H9 (cell line): ENCODE results near the gene VWA1. TPM values are rescaled to one million over a fixed set of nuclear protein-coding genes. Genes with fewer than 3 reads are reported as not detected.

ENCODE experiments used
- DNase-seq: peaks from one replicate; pipeline ENCODE4 v3.0.0-alpha.2; 2017
- H2AFZ ChIP-seq: one replicate; pipeline ENCODE4 v1.6.1; 2013; ENCODE audit warnings: mild to moderate bottlenecking, low read length, control low read depth, moderate library complexity
- H2AK5ac ChIP-seq: 2 replicates; pipeline ENCODE4 v1.6.1; 2013; ENCODE audit warnings: low read length, control low read depth, mixed read lengths; ENCODE audit not compliant: insufficient read length
- H2BK120ac ChIP-seq: one replicate; pipeline ENCODE4 v1.6.1; 2013; ENCODE audit warnings: low read depth, mild to moderate bottlenecking, low read length, control low read depth, inconsistent platforms; ENCODE audit not compliant: poor library complexity, severe bottlenecking
- H2BK12ac ChIP-seq: 2 replicates; pipeline ENCODE4 v1.6.1; 2013; ENCODE audit warnings: low read length, control low read depth, mixed read lengths, low read depth; ENCODE audit not compliant: insufficient read length
- H2BK15ac ChIP-seq: 2 replicates; pipeline ENCODE4 v1.6.1; 2013; ENCODE audit warnings: low read depth, low read length, control low read depth
- H2BK20ac ChIP-seq: one replicate; pipeline ENCODE4 v1.6.1; 2013; ENCODE audit warnings: low read depth, mild to moderate bottlenecking, low read length, control low read depth, inconsistent platforms; ENCODE audit not compliant: poor library complexity, severe bottlenecking
- H2BK5ac ChIP-seq: 2 replicates; pipeline ENCODE4 v1.6.1; 2013; ENCODE audit warnings: low read length, control low read depth, mixed read lengths; ENCODE audit not compliant: insufficient read length
- H3K14ac ChIP-seq: 2 replicates; pipeline ENCODE4 v1.6.1; 2013; ENCODE audit warnings: low read length, control low read depth; ENCODE audit not compliant: insufficient read depth
- H3K18ac ChIP-seq: 2 replicates; pipeline ENCODE4 v1.6.1; 2013; ENCODE audit warnings: low read depth, mild to moderate bottlenecking, mixed read lengths, low read length, control low read depth; ENCODE audit not compliant: insufficient read length
- H3K23ac ChIP-seq: 2 replicates; pipeline ENCODE4 v1.6.1; 2013; ENCODE audit warnings: low read length, control low read depth, mixed read lengths, low read depth; ENCODE audit not compliant: insufficient read length
- H3K23me2 ChIP-seq: 2 replicates; pipeline ENCODE4 v1.6.1; 2013; ENCODE audit warnings: low read depth, mild to moderate bottlenecking, mixed read lengths, low read length, control low read depth; ENCODE audit not compliant: insufficient read length, poor library complexity, severe bottlenecking
- H3K27ac ChIP-seq: 2 replicates; pipeline ENCODE4 v1.5.1; 2013; ENCODE audit warnings: low read length, control low read depth, mixed read lengths, low read depth; ENCODE audit not compliant: insufficient read length
- H3K27me3 ChIP-seq: 2 replicates; pipeline ENCODE4 v1.6.1; 2013; ENCODE audit warnings: low read length, control low read depth, inconsistent platforms; ENCODE audit not compliant: insufficient read depth
- H3K4ac ChIP-seq: 2 replicates; pipeline ENCODE4 v1.6.1; 2013; ENCODE audit warnings: low read depth, mild to moderate bottlenecking, control low read depth, inconsistent platforms, low read length, moderate library complexity
- H3K4me1 ChIP-seq: 2 replicates; pipeline ENCODE4 v1.6.1; 2013; ENCODE audit warnings: low read length, control low read depth, inconsistent platforms; ENCODE audit not compliant: insufficient read depth
- H3K4me2 ChIP-seq: 2 replicates; pipeline ENCODE4 v1.6.1; 2013; ENCODE audit warnings: low read length, control low read depth, mixed read lengths; ENCODE audit not compliant: insufficient read length, insufficient read depth
- H3K56ac ChIP-seq: 2 replicates; pipeline ENCODE4 v1.6.1; 2013; ENCODE audit warnings: low read depth, mild to moderate bottlenecking, mixed read lengths, low read length, control low read depth; ENCODE audit not compliant: insufficient read length
- H3K79me1 ChIP-seq: 2 replicates; pipeline ENCODE4 v1.6.1; 2013; ENCODE audit warnings: low read depth, mild to moderate bottlenecking, moderate library complexity, low read length, control low read depth, inconsistent platforms; ENCODE audit not compliant: insufficient read depth, poor library complexity, severe bottlenecking
- H3K79me2 ChIP-seq: 2 replicates; pipeline ENCODE4 v1.6.1; 2013; ENCODE audit warnings: low read length, control low read depth, inconsistent platforms; ENCODE audit not compliant: insufficient read depth
- H3K9ac ChIP-seq: 2 replicates; pipeline ENCODE4 v1.6.1; 2013; ENCODE audit warnings: low read length, control low read depth, mixed read lengths; ENCODE audit not compliant: insufficient read length; ENCODE audit errors: extremely low read depth
- H3K9me3 ChIP-seq: one replicate; pipeline ENCODE4 v1.6.1; 2013; ENCODE audit warnings: low read depth, low read length, inconsistent platforms; ENCODE audit not compliant: control insufficient read depth
- H3T11ph ChIP-seq: one replicate; pipeline ENCODE4 v1.6.1; 2013; ENCODE audit warnings: mild to moderate bottlenecking, low read length, control low read depth, inconsistent platforms
- H4K20me1 ChIP-seq: one replicate; pipeline ENCODE4 v1.6.1; 2013; ENCODE audit not compliant: control insufficient read depth, insufficient read length, insufficient read depth
- H4K5ac ChIP-seq: 2 replicates; pipeline ENCODE4 v1.6.1; 2013; ENCODE audit warnings: low read depth, mild to moderate bottlenecking, mixed read lengths, low read length, control low read depth; ENCODE audit not compliant: insufficient read length
- H4K8ac ChIP-seq: replicated peaks from 2 replicates; pipeline ENCODE4 v1.6.1; 2013; ENCODE audit warnings: low read length, control low read depth, mixed read lengths, low read depth; ENCODE audit not compliant: insufficient read length
- H4K91ac ChIP-seq: 2 replicates; pipeline ENCODE4 v1.6.1; 2013; ENCODE audit warnings: low read depth, mild to moderate bottlenecking, moderate library complexity, mixed read lengths, low read length, control low read depth; ENCODE audit not compliant: insufficient read length
- H3K27ac Mint-ChIP-seq, 3 experiments: 2 replicates in 2 of 3; 3 replicates in 1 of 3; pipeline ENCODE4 v1.8.0; 2020 to 2021; ENCODE audit warnings: mixed read lengths in 3 of 3, mild to moderate bottlenecking in 1 of 3, moderate library complexity in 1 of 3
- H3K27me3 Mint-ChIP-seq: 2 replicates; pipeline ENCODE4 v1.8.0; 2021; ENCODE audit warnings: low read depth, mild to moderate bottlenecking, moderate library complexity, mixed read lengths
- H3K36me3 Mint-ChIP-seq, 3 experiments: 2 replicates in 2 of 3; 3 replicates in 1 of 3; pipeline ENCODE4 v1.8.0; 2020 to 2021; ENCODE audit warnings: low read depth in 3 of 3, mixed read lengths in 3 of 3; ENCODE audit not compliant: insufficient read depth in 1 of 3
- H3K4me1 Mint-ChIP-seq, 2 experiments: 2 replicates each; pipeline ENCODE4 v1.8.0; 2020; ENCODE audit warnings: mixed read lengths in 2 of 2
- H3K4me3 Mint-ChIP-seq, 2 experiments: 2 replicates in 1 of 2; 3 replicates in 1 of 2; pipeline ENCODE4 v1.8.0; 2020 to 2021; ENCODE audit warnings: mild to moderate bottlenecking in 2 of 2, mixed read lengths in 2 of 2, moderate library complexity in 1 of 2
- H3K9me3 Mint-ChIP-seq, 2 experiments: 2 replicates in 1 of 2; 3 replicates in 1 of 2; pipeline ENCODE4 v1.8.0; 2020; ENCODE audit warnings: mild to moderate bottlenecking in 2 of 2, mixed read lengths in 2 of 2, moderate library complexity in 1 of 2
- WGBS: extraction: QIAGEN DNeasy Blood & Tissue Kit; methylation state at CpG from one replicate; pipeline ENCODE4 v1.1.7; 2013; ENCODE audit warnings: missing lambda C conversion rate, low lambda C conversion rate, mixed read lengths; ENCODE audit not compliant: insufficient read length; ENCODE audit errors: extremely low coverage; 5-methylcytosine and 5-hydroxymethylcytosine counted together
- total RNA-seq: library from RNA; stranded (reverse); gene quantifications from 2 replicates; pipeline ENCODE4 v1.2.1, GENCODE V29; 2021
- TF ChIP-seq, protein P1 (sequence below): fragments of 200-600 bp; sonication (generic); conservative IDR thresholded peaks from 3 replicates; pipeline ENCODE4 v1.8.0; 2021; ENCODE audit warnings: antibody characterized with exemption, mild to moderate bottlenecking

VWA1 gene
- total RNA-seq, 1 experiment from 2014 or later = 57.1 TPM

- H2BK12ac ChIP-seq = no peak overlapping the region
- no peak for DNase-seq
- no peak overlapping the region for H3K9ac ChIP-seq
- no peaks in the 10 kb centered on the region for H3K79me1 ChIP-seq
- no peak overlapping the region for H3K4ac ChIP-seq
- H3K79me2 ChIP-seq = no peaks in the 10 kb centered on the region
- H2AFZ ChIP-seq = no peak overlapping the region
- H4K20me1 ChIP-seq = no peaks in the 10 kb centered on the region
- Mint-ChIP-seq H3K27me3 (no peaks in the 10 kb centered on the region), H3K9me3 (no peaks in the 10 kb centered on the region), H3K4me3 (no peak overlapping the region), H3K4me1 (no peaks in the 10 kb centered on the region), H3K36me3 (peaks cover 57 to 89% (median 72%) of the 10 kb centered on the region in 3 experiments; a peak in 6 of 7 replicates), H3K27ac (no peak overlapping the region)
- H2BK120ac ChIP-seq = no peak overlapping the region
- H3K27me3 ChIP-seq = no peaks in the 10 kb centered on the region
- H4K91ac ChIP-seq = no peak overlapping the region
- H4K8ac ChIP-seq = no peak overlapping the region
- H3K4me1 ChIP-seq = no peaks in the 10 kb centered on the region
- H3K14ac ChIP-seq = no peak overlapping the region
- TF ChIP-seq, protein P1, sequence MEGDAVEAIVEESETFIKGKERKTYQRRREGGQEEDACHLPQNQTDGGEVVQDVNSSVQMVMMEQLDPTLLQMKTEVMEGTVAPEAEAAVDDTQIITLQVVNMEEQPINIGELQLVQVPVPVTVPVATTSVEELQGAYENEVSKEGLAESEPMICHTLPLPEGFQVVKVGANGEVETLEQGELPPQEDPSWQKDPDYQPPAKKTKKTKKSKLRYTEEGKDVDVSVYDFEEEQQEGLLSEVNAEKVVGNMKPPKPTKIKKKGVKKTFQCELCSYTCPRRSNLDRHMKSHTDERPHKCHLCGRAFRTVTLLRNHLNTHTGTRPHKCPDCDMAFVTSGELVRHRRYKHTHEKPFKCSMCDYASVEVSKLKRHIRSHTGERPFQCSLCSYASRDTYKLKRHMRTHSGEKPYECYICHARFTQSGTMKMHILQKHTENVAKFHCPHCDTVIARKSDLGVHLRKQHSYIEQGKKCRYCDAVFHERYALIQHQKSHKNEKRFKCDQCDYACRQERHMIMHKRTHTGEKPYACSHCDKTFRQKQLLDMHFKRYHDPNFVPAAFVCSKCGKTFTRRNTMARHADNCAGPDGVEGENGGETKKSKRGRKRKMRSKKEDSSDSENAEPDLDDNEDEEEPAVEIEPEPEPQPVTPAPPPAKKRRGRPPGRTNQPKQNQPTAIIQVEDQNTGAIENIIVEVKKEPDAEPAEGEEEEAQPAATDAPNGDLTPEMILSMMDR = no peak
- no peak overlapping the region for H3K18ac ChIP-seq
- H2BK20ac ChIP-seq = no peak overlapping the region
- no peak overlapping the region for H2BK5ac ChIP-seq
- H3K23me2 ChIP-seq = no peaks in the 10 kb centered on the region
- no peak overlapping the region for H3K4me2 ChIP-seq
- no peak overlapping the region for H2BK15ac ChIP-seq
- H3K27ac ChIP-seq = no peak overlapping the region
- no CpG with 5 or more reads among the region's 16 CpGs for WGBS
- no peak overlapping the region for H2AK5ac ChIP-seq
- H3T11ph ChIP-seq = no peak overlapping the region
- no peak overlapping the region for H4K5ac ChIP-seq
- H3K23ac ChIP-seq = no peak overlapping the region
- H3K9me3 ChIP-seq = no peaks in the 10 kb centered on the region
- H3K56ac ChIP-seq = no peak overlapping the region
Measured at GRCh38 chr1:1388078-1388472, 47.4 kb upstream of the VWA1 start.
